ENCODE measurements around the gene PVALEF.

PVALEF gene

DNA sequence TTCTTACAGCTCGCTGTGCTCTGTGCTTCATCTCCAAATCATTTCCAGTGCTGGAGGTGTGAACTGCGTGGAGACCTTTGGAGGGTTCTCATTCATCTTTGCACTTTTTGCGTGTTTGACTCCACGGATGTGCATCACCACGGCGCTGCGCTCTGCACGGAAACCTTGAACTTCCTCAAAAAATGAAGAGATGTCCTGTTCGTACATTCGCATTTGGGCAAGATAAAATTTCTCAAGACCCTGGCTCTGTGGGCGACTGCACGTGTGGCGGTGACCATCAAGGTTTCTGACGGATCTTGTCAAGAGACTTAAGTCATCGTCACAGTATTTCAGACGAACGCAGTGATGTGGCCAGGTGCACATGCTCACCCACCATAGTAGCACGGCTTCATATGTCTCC, 10.3 kb upstream of the PVALEF start:
- TF ChIP-seq, protein P1, sequence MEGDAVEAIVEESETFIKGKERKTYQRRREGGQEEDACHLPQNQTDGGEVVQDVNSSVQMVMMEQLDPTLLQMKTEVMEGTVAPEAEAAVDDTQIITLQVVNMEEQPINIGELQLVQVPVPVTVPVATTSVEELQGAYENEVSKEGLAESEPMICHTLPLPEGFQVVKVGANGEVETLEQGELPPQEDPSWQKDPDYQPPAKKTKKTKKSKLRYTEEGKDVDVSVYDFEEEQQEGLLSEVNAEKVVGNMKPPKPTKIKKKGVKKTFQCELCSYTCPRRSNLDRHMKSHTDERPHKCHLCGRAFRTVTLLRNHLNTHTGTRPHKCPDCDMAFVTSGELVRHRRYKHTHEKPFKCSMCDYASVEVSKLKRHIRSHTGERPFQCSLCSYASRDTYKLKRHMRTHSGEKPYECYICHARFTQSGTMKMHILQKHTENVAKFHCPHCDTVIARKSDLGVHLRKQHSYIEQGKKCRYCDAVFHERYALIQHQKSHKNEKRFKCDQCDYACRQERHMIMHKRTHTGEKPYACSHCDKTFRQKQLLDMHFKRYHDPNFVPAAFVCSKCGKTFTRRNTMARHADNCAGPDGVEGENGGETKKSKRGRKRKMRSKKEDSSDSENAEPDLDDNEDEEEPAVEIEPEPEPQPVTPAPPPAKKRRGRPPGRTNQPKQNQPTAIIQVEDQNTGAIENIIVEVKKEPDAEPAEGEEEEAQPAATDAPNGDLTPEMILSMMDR (conservative IDR thresholded peaks at IDR 0.05; ENCODE audit: low read depth, low read length) = no peak
- DNase-seq (ENCODE audit: low read depth) = no peak
- H3K4me3 ChIP-seq (ENCODE audit: low read length) = no peak overlapping the region

DNA sequence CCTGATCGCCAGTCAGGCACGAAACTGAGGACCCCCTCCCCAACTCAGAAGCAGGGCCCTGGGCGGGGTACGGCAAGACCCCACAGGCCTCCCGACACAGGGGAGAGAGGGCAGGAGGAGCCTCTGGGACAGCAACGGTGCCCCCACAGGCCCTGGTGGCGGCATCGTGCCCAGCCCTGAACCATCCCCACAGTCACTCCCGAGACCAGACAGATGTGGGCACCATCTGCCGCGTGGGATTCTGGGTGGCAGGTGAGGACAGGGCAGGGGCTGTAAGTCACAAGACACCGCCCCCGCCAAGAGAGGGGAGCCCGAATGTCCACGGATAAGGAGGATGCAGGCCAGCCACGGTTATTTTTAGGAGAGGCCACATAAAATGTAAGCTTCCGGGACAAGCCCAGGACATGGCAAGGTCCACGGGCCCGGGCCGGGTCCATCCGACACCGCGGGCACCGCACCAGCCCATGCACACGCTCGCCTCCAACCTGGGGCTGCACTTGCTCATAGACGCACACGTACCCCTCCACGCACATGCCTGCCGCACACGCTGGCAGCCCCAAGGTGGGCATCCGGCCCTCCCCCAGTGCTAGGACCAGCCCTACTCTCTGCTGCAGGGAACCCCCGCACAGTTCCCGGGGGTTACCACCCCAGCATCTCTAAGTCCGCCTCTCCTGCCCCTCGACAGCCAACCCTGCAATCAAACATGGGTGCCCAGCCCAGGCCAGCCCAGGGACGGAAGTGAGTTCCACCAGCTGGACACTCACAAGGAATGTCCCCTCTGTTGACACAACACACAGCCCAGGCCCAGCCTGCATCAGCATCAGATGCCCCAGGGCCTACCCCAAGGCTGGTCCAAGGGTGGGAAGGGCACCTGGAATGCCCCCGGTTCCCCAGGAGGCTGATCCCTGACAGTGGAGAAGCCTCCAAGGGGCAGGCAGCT, 8.2 kb upstream of the PVALEF start:
- no peak overlapping the region for H3K4me3 ChIP-seq (ENCODE audit: low read length)
- TF ChIP-seq, protein P1 (conservative IDR thresholded peaks at IDR 0.05; ENCODE audit: low read depth, low read length) = no peak
- no peak for DNase-seq (ENCODE audit: low read depth)

DNA sequence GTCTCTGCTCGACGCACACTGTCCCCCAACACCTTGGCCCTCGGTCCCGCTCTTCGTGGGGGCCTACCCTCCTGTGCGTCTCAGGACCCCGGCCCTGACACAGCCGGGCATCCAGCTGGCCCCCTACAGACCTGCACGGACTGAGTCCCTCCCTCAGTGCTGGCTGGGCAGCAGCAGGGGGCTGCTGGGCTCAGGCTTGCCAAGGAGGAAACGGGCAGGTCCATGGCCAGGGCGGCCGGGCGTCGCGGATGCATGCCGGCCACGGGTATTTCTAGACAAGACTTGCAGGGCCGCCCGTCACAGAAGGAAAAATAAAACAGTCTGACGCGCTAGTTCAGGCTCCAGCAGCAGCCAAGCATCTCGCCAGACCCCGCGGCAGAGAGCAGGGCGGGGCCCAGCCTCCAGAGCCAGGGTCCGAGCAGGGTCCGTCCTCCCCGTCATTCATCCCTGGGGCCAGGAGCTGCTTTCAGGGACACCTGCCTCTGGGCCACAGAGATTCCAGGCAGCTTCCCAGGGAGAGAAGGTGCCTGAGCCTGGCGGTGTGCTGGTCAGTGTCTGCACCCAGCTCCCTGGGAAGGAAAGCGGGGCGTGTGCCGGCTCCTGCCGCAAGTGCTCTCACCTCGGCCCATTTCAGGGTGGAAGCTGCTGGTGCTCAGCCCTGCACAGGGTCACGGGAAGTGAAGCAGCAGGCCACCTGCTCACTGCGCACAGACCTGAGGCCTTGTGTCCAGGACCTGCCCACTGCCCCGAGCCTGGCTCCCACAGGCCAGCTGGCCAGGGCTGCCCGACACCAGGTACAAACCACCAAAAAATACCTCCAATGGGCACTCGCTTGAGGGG, 7.2 kb upstream of the PVALEF start:
- TF ChIP-seq, protein P1 (conservative IDR thresholded peaks at IDR 0.05; ENCODE audit: low read depth, low read length) = no peak
- H3K4me3 ChIP-seq (ENCODE audit: low read length) = no peak overlapping the region
- no peak for DNase-seq (ENCODE audit: low read depth)

DNA sequence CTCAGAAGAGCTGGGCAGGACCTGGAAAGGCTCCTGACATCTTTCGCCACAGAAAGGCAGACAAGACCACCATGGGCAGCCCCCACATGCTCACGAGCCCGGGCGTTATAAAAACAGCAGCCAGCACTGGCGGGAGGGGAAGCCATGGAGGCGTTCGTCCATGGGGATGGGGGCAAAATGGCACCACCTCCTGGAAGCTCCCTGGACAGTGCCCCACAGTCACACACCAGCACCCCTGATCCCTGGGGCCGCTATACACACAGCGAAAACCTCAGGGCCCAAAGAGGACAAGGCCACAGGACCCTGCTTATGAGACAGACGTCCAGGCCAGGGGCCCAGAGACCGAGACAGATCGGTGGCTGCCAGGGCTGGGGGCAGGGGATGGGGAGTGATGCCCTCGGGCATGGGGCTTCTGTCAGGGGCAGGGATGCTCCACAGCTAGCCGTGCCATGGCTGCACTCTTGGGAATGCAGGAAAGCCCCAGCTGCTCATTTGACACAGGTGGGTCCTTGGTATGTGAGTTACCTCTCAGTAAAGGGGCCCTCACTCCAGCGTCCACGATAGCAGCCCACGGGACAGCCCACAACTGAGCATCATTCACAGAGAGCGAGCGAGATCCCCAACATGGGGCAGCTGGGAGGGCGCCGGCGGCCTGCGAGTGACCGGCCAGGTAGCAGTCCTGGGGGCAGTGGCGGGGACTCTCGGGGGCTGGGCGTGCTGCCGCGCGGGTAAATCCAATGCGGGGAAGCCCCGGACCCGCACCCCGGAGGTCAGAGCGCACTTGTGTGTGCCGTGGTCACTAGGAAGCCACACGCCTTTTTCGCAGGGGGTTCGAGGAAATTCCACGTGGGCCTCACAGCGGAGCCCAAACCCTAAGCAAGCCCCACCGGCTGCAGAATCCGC, 6.4 kb upstream of the PVALEF start:
- TF ChIP-seq, protein P1 (conservative IDR thresholded peaks at IDR 0.05; ENCODE audit: low read depth, low read length) = no peak
- DNase-seq (ENCODE audit: low read depth) = no peak
- no peak overlapping the region for H3K4me3 ChIP-seq (ENCODE audit: low read length)

DNA sequence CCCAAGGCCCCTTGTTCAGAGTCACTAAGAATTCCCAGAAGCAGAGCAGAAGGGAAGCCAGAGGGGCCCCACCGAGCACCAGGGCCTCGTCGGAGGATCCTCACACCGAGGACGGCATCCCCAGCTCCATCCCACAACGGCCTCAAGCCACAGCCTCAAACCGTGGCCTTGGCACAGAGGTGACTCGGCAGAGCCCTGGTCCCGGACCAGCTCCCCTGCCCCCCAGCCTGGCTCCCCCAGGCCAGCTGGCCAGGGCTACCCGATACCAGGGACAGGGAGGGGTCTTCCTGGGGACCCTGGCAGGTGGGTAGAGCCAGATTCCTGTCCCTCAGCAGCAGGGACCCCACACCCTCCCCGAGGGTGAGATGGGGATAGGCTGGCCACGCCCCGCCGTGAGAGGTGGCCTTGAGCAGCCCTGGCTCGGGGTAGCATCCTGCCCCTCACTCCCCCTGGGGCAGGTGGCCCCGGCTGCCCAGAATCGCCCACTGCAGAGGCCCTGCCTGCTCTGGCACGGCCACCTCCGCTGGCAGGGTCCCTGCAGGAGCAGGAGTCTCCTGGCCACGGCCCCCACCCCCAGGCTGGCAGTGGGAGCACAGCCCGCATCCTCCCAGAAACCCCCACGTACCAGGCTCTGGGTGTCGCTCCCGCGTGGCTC, 5.6 kb upstream of the PVALEF start:
- no peak for DNase-seq (ENCODE audit: low read depth)
- H3K4me3 ChIP-seq (ENCODE audit: low read length) = no peak overlapping the region
- TF ChIP-seq, protein P1 (conservative IDR thresholded peaks at IDR 0.05; ENCODE audit: low read depth, low read length) = no peak

DNA sequence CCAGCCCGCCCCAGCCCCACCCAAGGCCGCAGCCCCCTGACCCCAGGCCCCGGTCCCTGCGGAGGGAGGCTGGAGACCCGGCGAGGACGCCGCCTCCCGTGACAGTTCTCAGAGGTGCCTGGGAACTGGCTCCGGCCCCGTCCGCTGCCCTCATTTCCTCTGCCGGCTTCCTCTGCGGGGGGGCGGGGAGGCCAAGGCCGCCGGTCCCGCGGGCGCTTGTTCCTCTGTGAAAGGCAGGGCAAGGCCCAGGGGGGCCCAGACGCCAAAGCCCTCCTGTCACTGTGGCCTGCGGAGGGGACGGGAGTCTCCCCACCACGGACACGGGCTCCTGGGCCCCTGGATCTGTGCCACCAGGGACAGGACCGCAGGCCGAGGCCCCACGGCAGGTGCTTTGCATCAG, 5.0 kb upstream of the PVALEF start:
- DNase-seq (ENCODE audit: low read depth) = no peak
- TF ChIP-seq, protein P1 (conservative IDR thresholded peaks at IDR 0.05; ENCODE audit: low read depth, low read length) = no peak
- H3K4me3 ChIP-seq (ENCODE audit: low read length) = no peak overlapping the region

Data from retinal pigment epithelial cell (primary cell).